ENCODE results near the gene MISFA. TPM values are rescaled to one million over a fixed set of nuclear protein-coding genes. Genes with fewer than 3 reads are reported as not detected.
"Not testable (repeated sequence)": the region's sequence is repeated elsewhere in the genome, so short reads cannot be mapped to it uniquely, and the experiment has no call there.

Gene MISFA
- total RNA-seq, 1 donor from 2014 or later, result 1.6 TPM

- H3K36me3 Mint-ChIP-seq, result no peaks in the 10 kb centered on the region
- H3K9ac ChIP-seq, result no peak overlapping the region
- H3K4me3 ChIP-seq, result no peak overlapping the region
- TF ChIP-seq EZH2phosphoT487 (IDR thresholded peaks at IDR 0.05) (no peak), EZH2 (IDR thresholded peaks at IDR 0.05) (no peak), CTCF (IDR thresholded peaks at IDR 0.05) (no peak)
- peaks cover 5% of the 10 kb centered on the region for H3K27me3 ChIP-seq
- H3K27ac ChIP-seq, result no peak overlapping the region
- no peaks in the 10 kb centered on the region for H3F3A ChIP-seq (ENCODE audit: low read depth)
- no peaks in the 10 kb centered on the region for H3K4me1 Mint-ChIP-seq
- H3K4me1 ChIP-seq, result no peaks in the 10 kb centered on the region
- no peaks in the 10 kb centered on the region for H3K9me3 Mint-ChIP-seq
- no peaks in the 10 kb centered on the region for H3K79me2 ChIP-seq (ENCODE audit: low read depth)
- no peak overlapping the region for H3K4me3 Mint-ChIP-seq
- no peaks in the 10 kb centered on the region for H3K36me3 ChIP-seq
- H2AFZ ChIP-seq (replicated peaks), result no peak overlapping the region
- no peak overlapping the region for H3K4me2 ChIP-seq
- no peak for DNase-seq (ENCODE audit: low spot score)
- H3K27me3 Mint-ChIP-seq (ENCODE audit: insufficient read depth, low read depth), result no peaks in the 10 kb centered on the region
- no peak overlapping the region for H3K27ac Mint-ChIP-seq
- H4K20me1 ChIP-seq (ENCODE audit: low read depth), result no peaks in the 10 kb centered on the region
- H3K9me3 ChIP-seq (ENCODE audit: low read depth), result no peaks in the 10 kb centered on the region
These were observed 42.1 kb downstream of the MISFA start for GRCh38 chr11:18641677-18642076.

- not testable (repeated sequence) for H3K4me2 ChIP-seq; H3K79me2 ChIP-seq (ENCODE audit: low read depth); H2AFZ ChIP-seq (replicated peaks); H3K36me3 ChIP-seq; DNase-seq (ENCODE audit: low spot score); H3K27ac ChIP-seq; H3K4me3 ChIP-seq; H3K4me3 Mint-ChIP-seq; H3K27me3 ChIP-seq; H3K9me3 Mint-ChIP-seq; H3K27me3 Mint-ChIP-seq (ENCODE audit: insufficient read depth, low read depth); H3F3A ChIP-seq (ENCODE audit: low read depth); H3K9me3 ChIP-seq (ENCODE audit: low read depth); H4K20me1 ChIP-seq (ENCODE audit: low read depth); H3K27ac Mint-ChIP-seq; H3K36me3 Mint-ChIP-seq; H3K4me1 Mint-ChIP-seq; H3K9ac ChIP-seq; H3K4me1 ChIP-seq
These were observed 43.4 kb downstream of the MISFA start for GRCh38 chr11:18643034-18643433.

GRCh38 chr11:18650353-18650752 lies 50.8 kb downstream of the MISFA start:
- Histone ChIP-seq H3K4me2 (no peak overlapping the region), H3K27ac (no peak overlapping the region), H3K4me1 (no peaks in the 10 kb centered on the region), H3K27me3 (no peaks in the 10 kb centered on the region), H2AFZ (replicated peaks) (no peak overlapping the region), H3K9me3 (ENCODE audit: low read depth) (no peaks in the 10 kb centered on the region), H3F3A (ENCODE audit: low read depth) (no peaks in the 10 kb centered on the region), H4K20me1 (ENCODE audit: low read depth) (no peaks in the 10 kb centered on the region), H3K79me2 (ENCODE audit: low read depth) (no peaks in the 10 kb centered on the region), H3K36me3 (no peaks in the 10 kb centered on the region), H3K9ac (no peak overlapping the region), H3K4me3 (no peak overlapping the region)
- Mint-ChIP-seq H3K4me3 (no peak overlapping the region), H3K9me3 (no peaks in the 10 kb centered on the region), H3K4me1 (no peaks in the 10 kb centered on the region), H3K27me3 (ENCODE audit: insufficient read depth, low read depth) (no peaks in the 10 kb centered on the region), H3K36me3 (no peaks in the 10 kb centered on the region), H3K27ac (no peak overlapping the region)
- DNase-seq (ENCODE audit: low spot score), result no peak
- TF ChIP-seq CTCF (IDR thresholded peaks at IDR 0.05) (no peak), EZH2 (IDR thresholded peaks at IDR 0.05) (no peak), EZH2phosphoT487 (IDR thresholded peaks at IDR 0.05) (no peak)

GRCh38 chr11:18650859-18651557 lies 51.4 kb downstream of the MISFA start:
- Mint-ChIP-seq H3K4me1 (no peaks in the 10 kb centered on the region), H3K4me3 (no peak overlapping the region), H3K36me3 (no peaks in the 10 kb centered on the region), H3K27ac (no peak overlapping the region), H3K27me3 (ENCODE audit: insufficient read depth, low read depth) (peaks cover 2% of the 10 kb centered on the region), H3K9me3 (no peaks in the 10 kb centered on the region)
- Histone ChIP-seq H4K20me1 (ENCODE audit: low read depth) (no peaks in the 10 kb centered on the region), H3K9ac (no peak overlapping the region), H3K36me3 (no peaks in the 10 kb centered on the region), H3K27me3 (no peaks in the 10 kb centered on the region), H3K4me3 (no peak overlapping the region), H2AFZ (replicated peaks) (peak overlapping the region; percentile 39), H3F3A (ENCODE audit: low read depth) (no peaks in the 10 kb centered on the region), H3K4me2 (no peak overlapping the region), H3K79me2 (ENCODE audit: low read depth) (no peaks in the 10 kb centered on the region), H3K27ac (no peak overlapping the region), H3K4me1 (no peaks in the 10 kb centered on the region), H3K9me3 (ENCODE audit: low read depth) (no peaks in the 10 kb centered on the region)
- DNase-seq (ENCODE audit: low spot score), result peak; percentile 64
- peak; percentile 54 for TF ChIP-seq CTCF (IDR thresholded peaks at IDR 0.05)
- TF ChIP-seq EZH2 (IDR thresholded peaks at IDR 0.05), result no peak
- no peak for TF ChIP-seq EZH2phosphoT487 (IDR thresholded peaks at IDR 0.05)

Measured in neural progenitor cell (in vitro differentiated cells).